Stomach (tissue), 9 donors: ENCODE results near the gene ZNF277. TPM values are rescaled to one million over a fixed set of nuclear protein-coding genes. Genes with fewer than 3 reads are reported as not detected.

Experiments used
- DNase-seq, 2 donors: peaks; one replicate each; pipeline versions ENCODE4 v3.0.0 to v3.0.0-alpha.2; 2013 to 2019
- H3K27ac ChIP-seq, 5 donors: fragments of 200-600 bp in 4 of 5; sonication (generic) in 4 of 5; one replicate each; pipeline ENCODE4 v1.5.1; 2013 to 2019; ENCODE audit warnings: mild to moderate bottlenecking in 1 of 5, moderate library complexity in 1 of 5
- H3K27me3 ChIP-seq, 3 donors: fragments of 200-600 bp; sonication (generic); one replicate each; pipeline ENCODE4 v1.5.1; 2017 to 2019; ENCODE audit warnings: mixed run types in 1 of 3
- H3K36me3 ChIP-seq, 4 donors: fragments of 200-600 bp; sonication (generic); 1 replicate in 3 of 4; 2 replicates in 1 of 4; pipeline ENCODE4 v1.5.1; 2016 to 2019
- H3K4me1 ChIP-seq, 4 donors: fragments of 200-600 bp; sonication (generic); one replicate each; pipeline ENCODE4 v1.5.1; 2016 to 2019
- H3K4me3 ChIP-seq, 4 donors: fragments of 200-600 bp; sonication (generic) in 3 of 4; one replicate each; pipeline ENCODE4 v1.5.1; 2016 to 2019; ENCODE audit warnings: mild to moderate bottlenecking in 1 of 4
- H3K9me3 ChIP-seq, 4 donors: fragments of 200-600 bp; sonication (generic); one replicate each; pipeline ENCODE4 v1.5.1; 2016 to 2019
- CTCF ChIP-seq, 7 experiments: fragments of 450-650 bp in 4 of 7; fragments of 200-600 bp in 3 of 7; sonication (generic) in 3 of 7; IDR thresholded peaks; one replicate each; pipeline ENCODE4 v1.5.1; 2016 to 2019; ENCODE audit warnings: antibody characterized with exemption in 7 of 7, control low read depth in 2 of 7, mild to moderate bottlenecking in 1 of 7
- EP300 ChIP-seq: sonication (generic); formaldehyde crosslinking; IDR thresholded peaks from one replicate; pipeline ENCODE4 v1.6.1; 2017; ENCODE audit warnings: antibody characterized with exemption
- POLR2A ChIP-seq, 4 donors: fragments of 450-650 bp; IDR thresholded peaks; one replicate each; pipeline ENCODE4 v1.6.1; 2016; ENCODE audit warnings: antibody characterized with exemption in 4 of 4, control low read depth in 2 of 4, mild to moderate bottlenecking in 1 of 4, moderate library complexity in 1 of 4
- POLR2AphosphoS5 ChIP-seq, 3 donors: sonication (generic); formaldehyde crosslinking; IDR thresholded peaks; one replicate each; pipeline ENCODE4 v1.6.1; 2016; ENCODE audit warnings: antibody characterized with exemption in 3 of 3
- WGBS, 5 donors: extraction: QIAGEN DNeasy Blood & Tissue Kit in 3 of 5; methylation state at CpG; one replicate each; pipeline versions ENCODE4 v1.1.5 to v1.1.7; 2013 to 2018; 5-methylcytosine and 5-hydroxymethylcytosine counted together
- intact Hi-C: fragments of 100-400 bp; cut with DNase I; formaldehyde crosslinking; loops from one replicate; pipeline ENCODE4 v1.15.1; 2023; ENCODE audit warnings: low total_unique reads
- polyA plus RNA-seq, 3 donors: library from polyadenylated mRNA; stranded (reverse); fragments of 200-250 nt; gene quantifications; one replicate each; pipeline ENCODE4 v1.2.3, GENCODE V29; 2013
- total RNA-seq, 5 donors: library from RNA; depleted of rRNA; stranded (reverse); fragments of >200 nt; gene quantifications; one replicate each; pipeline versions ENCODE4 v1.1.0 to v1.2.3, GENCODE V29; 2014 to 2016
- donor health status: healthy with polysubstance abuse.
- donor health status: Bipolar disorder and iron deficiency.
- donor health status: healthy.

The ZNF277 gene
- total and polyA plus RNA-seq, 8 donors = 9.9 to 75.0 (median 27.2) TPM

GRCh38 chr7:112347088-112347487 is 140.6 kb downstream of the ZNF277 start:
- DNase-seq = no peak
- no peaks in the 10 kb centered on the region for H3K4me1 ChIP-seq
- H3K27ac ChIP-seq = no peak overlapping the region
- H3K36me3 ChIP-seq = peaks cover 7 to 32% (median 29%) of the 10 kb centered on the region in 4 donors
- TF ChIP-seq POLR2AphosphoS5 (IDR thresholded peaks at IDR 0.05) = no peak
- TF ChIP-seq CTCF (IDR thresholded peaks at IDR 0.05) = no peak
- no peak for TF ChIP-seq POLR2A (IDR thresholded peaks at IDR 0.05)
- no peak for TF ChIP-seq EP300
- no peak overlapping the region for H3K4me3 ChIP-seq
- intact Hi-C loops = no loop called here
- H3K27me3 ChIP-seq = no peaks in the 10 kb centered on the region
- no peaks in the 10 kb centered on the region for H3K9me3 ChIP-seq

GRCh38 chr7:112350585-112350984 is 144.1 kb downstream of the ZNF277 start:
- H3K27me3 ChIP-seq = no peaks in the 10 kb centered on the region
- no peaks in the 10 kb centered on the region for H3K9me3 ChIP-seq
- H3K36me3 ChIP-seq = peaks cover 0 to under 1% (median 0%) of the 10 kb centered on the region in 4 donors
- H3K4me1 ChIP-seq = no peaks in the 10 kb centered on the region
- DNase-seq = no peak
- 81 to 89% (median 88%) methylated on average over 1 of the region's 1 CpG for WGBS, 5 donors
- H3K4me3 ChIP-seq = no peak overlapping the region
- no peak overlapping the region for H3K27ac ChIP-seq
- intact Hi-C loops = no loop called here
- TF ChIP-seq CTCF (IDR thresholded peaks at IDR 0.05) (no peak), POLR2A (IDR thresholded peaks at IDR 0.05) (no peak), EP300 (no peak), POLR2AphosphoS5 (IDR thresholded peaks at IDR 0.05) (no peak)

GRCh38 chr7:112356596-112356995 is 150.1 kb downstream of the ZNF277 start:
- DNase-seq = no peak
- Histone ChIP-seq H3K4me1 (no peaks in the 10 kb centered on the region), H3K4me3 (no peak overlapping the region), H3K27ac (no peak overlapping the region), H3K36me3 (no peaks in the 10 kb centered on the region), H3K27me3 (no peaks in the 10 kb centered on the region), H3K9me3 (peaks cover 0 to 9% (median 0%) of the 10 kb centered on the region in 4 donors)
- WGBS, 5 donors = 69 to 82% (median 81%) methylated on average over 2 of the region's 2 CpGs
- TF ChIP-seq EP300 (no peak), POLR2AphosphoS5 (IDR thresholded peaks at IDR 0.05) (no peak), CTCF (IDR thresholded peaks at IDR 0.05) (no peak)
- intact Hi-C loops = no loop called here

GRCh38 chr7:112357136-112357535 is 150.6 kb downstream of the ZNF277 start:
- intact Hi-C loops = no loop called here
- Histone ChIP-seq H3K9me3 (peaks cover 0 to 9% (median 0%) of the 10 kb centered on the region in 4 donors), H3K4me3 (no peak overlapping the region), H3K27ac (no peak overlapping the region), H3K4me1 (no peaks in the 10 kb centered on the region), H3K36me3 (no peaks in the 10 kb centered on the region), H3K27me3 (no peaks in the 10 kb centered on the region)
- no peak for TF ChIP-seq EP300
- no peak for TF ChIP-seq CTCF (IDR thresholded peaks at IDR 0.05)
- no peak for TF ChIP-seq POLR2AphosphoS5 (IDR thresholded peaks at IDR 0.05)
- TF ChIP-seq POLR2A (IDR thresholded peaks at IDR 0.05) = no peak
- no peak for DNase-seq
- 62 to 69% (median 68%) methylated on average over 4 of the region's 4 CpGs for WGBS, 5 donors
